ENCODE data around the gene EME1. TPM values are rescaled to one million over a fixed set of nuclear protein-coding genes. Genes with fewer than 3 reads are reported as not detected.
A peak's percentile ranks its signal among the peaks of the same experiment; 100 is the strongest.

The EME1 gene
- total RNA-seq, 1 donor from 2014 or later, result 2.7 TPM

DNA sequence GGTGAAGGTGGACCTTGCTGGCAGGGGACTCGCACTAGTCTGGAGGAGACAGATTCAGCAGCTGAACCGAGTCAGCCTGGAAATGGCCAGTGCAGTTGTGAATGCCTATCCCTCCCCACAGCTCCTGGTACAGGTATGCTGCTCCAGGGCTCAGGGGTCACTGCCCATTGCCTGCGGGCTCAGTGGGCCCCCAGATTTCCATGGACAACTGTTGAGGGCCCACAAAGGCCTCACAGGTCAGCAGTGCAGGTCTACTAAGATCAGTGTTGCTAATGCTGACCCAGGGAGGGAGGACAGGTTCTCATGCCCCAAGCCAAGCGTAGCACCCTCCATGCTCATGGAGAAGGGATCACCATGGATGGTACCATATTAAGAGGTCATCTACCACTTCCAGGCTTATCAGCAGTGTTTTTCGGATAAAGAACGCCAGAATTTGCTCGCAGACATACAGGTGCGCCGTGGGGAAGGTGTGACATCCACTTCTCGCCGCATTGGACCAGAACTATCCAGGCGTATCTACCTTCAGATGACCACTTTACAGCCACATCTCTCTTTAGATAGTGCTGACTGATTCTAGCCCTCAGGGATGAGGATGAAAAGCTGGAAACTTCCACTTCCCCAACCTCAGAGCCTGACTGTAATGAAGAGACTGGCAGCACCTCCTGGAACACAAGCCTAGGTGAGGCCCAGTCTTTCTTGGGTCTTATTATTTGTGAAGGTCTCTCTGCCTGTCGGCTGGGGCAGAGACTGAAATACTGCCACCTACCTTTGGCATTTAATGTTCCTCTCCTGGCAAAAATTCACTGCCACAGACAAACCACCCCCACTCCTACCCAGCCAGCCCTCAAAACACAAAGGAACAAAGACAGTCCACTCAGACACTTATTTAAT lies 7.6 kb downstream of the EME1 start:
- DNase-seq (ENCODE audit: low read depth), result no peak
- Histone ChIP-seq H3K36me3 (ENCODE audit: control insufficient read depth, insufficient read depth, low read length) (peaks cover 3% of the 10 kb centered on the region), H3K4me3 (ENCODE audit: low read depth, low read length) (no peak overlapping the region), H3K27me3 (ENCODE audit: control insufficient read depth, insufficient read depth, low read length) (no peaks in the 10 kb centered on the region)
- TF ChIP-seq, protein P1, sequence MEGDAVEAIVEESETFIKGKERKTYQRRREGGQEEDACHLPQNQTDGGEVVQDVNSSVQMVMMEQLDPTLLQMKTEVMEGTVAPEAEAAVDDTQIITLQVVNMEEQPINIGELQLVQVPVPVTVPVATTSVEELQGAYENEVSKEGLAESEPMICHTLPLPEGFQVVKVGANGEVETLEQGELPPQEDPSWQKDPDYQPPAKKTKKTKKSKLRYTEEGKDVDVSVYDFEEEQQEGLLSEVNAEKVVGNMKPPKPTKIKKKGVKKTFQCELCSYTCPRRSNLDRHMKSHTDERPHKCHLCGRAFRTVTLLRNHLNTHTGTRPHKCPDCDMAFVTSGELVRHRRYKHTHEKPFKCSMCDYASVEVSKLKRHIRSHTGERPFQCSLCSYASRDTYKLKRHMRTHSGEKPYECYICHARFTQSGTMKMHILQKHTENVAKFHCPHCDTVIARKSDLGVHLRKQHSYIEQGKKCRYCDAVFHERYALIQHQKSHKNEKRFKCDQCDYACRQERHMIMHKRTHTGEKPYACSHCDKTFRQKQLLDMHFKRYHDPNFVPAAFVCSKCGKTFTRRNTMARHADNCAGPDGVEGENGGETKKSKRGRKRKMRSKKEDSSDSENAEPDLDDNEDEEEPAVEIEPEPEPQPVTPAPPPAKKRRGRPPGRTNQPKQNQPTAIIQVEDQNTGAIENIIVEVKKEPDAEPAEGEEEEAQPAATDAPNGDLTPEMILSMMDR (IDR thresholded peaks at IDR 0.05; ENCODE audit: insufficient read depth, low read length, poor library complexity, severe bottlenecking), result peak; percentile 4

DNA sequence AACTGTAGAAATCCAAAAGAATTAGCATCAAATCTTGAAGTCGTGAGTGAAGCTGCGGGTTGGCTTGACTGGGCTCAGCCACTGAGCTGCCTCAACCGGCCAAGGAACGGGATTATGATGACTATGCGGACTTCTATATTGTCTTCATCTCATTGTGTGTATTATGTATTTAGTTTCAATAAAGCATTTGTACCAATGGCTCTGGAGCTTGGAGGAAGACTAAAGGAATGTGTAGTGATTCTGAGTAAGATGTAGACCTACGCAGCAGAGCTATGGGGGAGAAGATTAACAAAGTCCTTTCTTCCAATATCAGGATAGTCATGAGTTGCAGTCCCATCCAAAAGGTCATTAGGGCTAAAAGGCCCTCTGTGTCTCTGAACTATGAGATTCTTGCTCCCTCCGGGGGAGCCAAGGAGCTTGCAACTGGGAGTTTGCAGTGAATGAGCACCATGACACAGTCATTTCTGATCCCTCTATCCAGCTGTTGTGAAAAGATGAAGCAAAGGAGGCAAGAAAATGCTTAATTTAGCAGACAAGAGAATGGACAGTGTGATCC lies 8.3 kb downstream of the EME1 start:
- H3K27me3 ChIP-seq (ENCODE audit: control insufficient read depth, insufficient read depth, low read length), result no peaks in the 10 kb centered on the region
- no peak overlapping the region for H3K4me3 ChIP-seq (ENCODE audit: low read depth, low read length)
- H3K36me3 ChIP-seq (ENCODE audit: control insufficient read depth, insufficient read depth, low read length), result peaks cover 3% of the 10 kb centered on the region
- TF ChIP-seq, protein P1 (IDR thresholded peaks at IDR 0.05; ENCODE audit: insufficient read depth, low read length, poor library complexity, severe bottlenecking), result no peak
- DNase-seq (ENCODE audit: low read depth), result no peak

DNA sequence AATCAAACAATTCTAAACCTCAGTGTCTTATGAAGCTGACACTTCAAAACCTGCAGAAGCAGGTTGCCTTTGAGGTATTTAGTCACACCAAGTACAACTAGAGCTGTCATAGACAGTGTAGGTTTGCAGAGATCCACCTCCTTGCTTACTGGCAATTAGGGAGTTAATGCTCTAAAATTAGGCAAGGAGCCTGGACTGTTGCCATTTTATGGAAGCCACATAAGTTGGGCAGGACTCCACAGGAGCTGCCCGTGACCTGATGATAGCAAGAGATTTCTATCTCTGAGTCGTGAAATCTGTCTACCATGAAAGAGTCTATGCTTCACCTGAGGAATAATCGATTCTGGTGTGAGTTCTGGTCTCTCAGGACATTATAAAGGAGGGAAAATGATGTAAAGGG lies 8.9 kb downstream of the EME1 start:
- peaks cover 3% of the 10 kb centered on the region for H3K36me3 ChIP-seq (ENCODE audit: control insufficient read depth, insufficient read depth, low read length)
- TF ChIP-seq, protein P1 (IDR thresholded peaks at IDR 0.05; ENCODE audit: insufficient read depth, low read length, poor library complexity, severe bottlenecking), result no peak
- no peak for DNase-seq (ENCODE audit: low read depth)
- H3K27me3 ChIP-seq (ENCODE audit: control insufficient read depth, insufficient read depth, low read length), result no peaks in the 10 kb centered on the region
- no peak overlapping the region for H3K4me3 ChIP-seq (ENCODE audit: low read depth, low read length)

DNA sequence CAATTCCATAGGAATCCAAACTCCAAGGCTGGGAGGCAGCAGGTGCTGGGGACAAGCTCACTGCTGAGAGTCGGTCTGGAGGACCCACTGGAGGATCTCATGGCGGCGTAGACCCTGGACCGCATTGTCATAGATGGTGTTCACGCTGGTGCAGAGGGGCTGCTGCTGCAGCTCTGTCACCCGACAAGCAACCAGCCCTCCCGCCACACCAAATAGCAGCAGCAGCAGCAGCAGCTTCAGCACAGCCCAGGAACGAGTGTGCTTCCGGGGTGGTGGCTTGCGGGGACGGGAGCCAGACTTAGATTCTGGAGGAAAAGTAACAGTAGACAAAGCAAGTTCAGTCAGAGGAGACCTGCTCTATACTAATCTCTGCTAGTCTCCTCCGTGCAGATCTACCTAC lies 9.9 kb downstream of the EME1 start:
- DNase-seq (ENCODE audit: low read depth), result no peak
- TF ChIP-seq, protein P1 (IDR thresholded peaks at IDR 0.05; ENCODE audit: insufficient read depth, low read length, poor library complexity, severe bottlenecking), result no peak
- H3K4me3 ChIP-seq (ENCODE audit: low read depth, low read length), result no peak overlapping the region
- H3K27me3 ChIP-seq (ENCODE audit: control insufficient read depth, insufficient read depth, low read length), result no peaks in the 10 kb centered on the region
- peaks cover 5% of the 10 kb centered on the region for H3K36me3 ChIP-seq (ENCODE audit: control insufficient read depth, insufficient read depth, low read length)

DNA sequence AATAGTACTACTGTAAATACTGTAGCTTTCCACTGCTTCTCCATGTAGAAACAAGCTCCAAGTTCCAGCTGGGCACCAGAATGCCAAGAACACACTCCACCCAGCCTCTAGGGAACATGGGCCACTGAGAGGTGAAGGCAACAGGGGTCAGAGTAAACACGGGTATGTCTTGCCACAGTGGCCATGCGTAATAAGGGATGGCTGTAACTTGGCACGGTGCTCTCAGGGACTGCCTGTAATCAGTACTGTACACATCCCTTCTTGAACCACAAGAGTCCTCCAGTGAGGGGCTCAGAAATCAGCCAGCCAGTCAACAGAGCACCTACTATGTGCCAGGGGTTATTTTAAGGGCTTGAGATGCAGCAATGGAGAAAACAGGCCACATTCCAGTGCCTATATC lies 13.5 kb downstream of the EME1 start:
- no peaks in the 10 kb centered on the region for H3K27me3 ChIP-seq (ENCODE audit: control insufficient read depth, insufficient read depth, low read length)
- no peak overlapping the region for H3K4me3 ChIP-seq (ENCODE audit: low read depth, low read length)
- H3K36me3 ChIP-seq (ENCODE audit: control insufficient read depth, insufficient read depth, low read length), result peaks cover 8% of the 10 kb centered on the region
- no peak for DNase-seq (ENCODE audit: low read depth)
- TF ChIP-seq, protein P1 (IDR thresholded peaks at IDR 0.05; ENCODE audit: insufficient read depth, low read length, poor library complexity, severe bottlenecking), result no peak
